ENCODE results near the gene SLC12A1.

SLC12A1 gene

DNA sequence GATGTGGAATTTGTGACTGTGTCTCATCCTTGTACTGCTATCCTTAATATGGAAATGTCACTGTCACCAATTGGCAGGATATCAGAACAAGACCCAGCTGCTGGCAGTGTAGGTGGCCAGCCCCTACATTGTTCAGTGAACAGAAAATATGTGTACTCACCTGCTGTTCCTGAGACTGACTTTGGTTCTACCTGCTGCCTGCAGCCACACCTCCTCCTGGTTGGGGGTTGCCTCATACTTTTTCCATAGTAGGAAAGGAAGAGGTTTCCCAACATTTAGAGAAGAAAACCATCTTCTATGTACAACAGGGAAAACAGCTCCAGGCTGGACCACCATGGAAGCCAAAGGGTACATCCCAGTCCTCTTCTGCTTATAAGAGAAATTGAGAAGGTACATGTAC is 35.9 kb downstream of the SLC12A1 start:
- DNase-seq (ENCODE audit: low spot score) (no peak), FAIRE-seq (no peak)

DNA sequence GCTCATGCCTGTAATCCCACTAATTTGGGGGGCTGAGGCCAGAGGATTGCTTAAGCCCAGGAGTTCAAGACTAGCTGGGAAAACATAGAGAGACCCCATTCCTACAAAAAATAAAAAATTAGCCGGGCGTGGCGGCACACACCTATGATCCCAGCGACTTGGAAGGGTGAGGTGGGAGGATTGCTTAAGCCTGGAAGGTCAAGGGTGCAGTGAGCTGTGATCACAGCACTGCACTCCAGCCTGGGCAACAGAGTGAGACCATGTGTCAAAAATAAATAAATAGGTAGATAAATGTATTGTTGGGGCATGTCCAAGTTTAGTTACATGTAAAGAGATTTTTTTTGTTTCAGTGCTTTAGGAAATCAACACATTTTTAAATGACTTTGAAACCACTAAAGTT is 36.4 kb downstream of the SLC12A1 start:
- DNase-seq (ENCODE audit: low spot score) (no peak), FAIRE-seq (no peak)

DNA sequence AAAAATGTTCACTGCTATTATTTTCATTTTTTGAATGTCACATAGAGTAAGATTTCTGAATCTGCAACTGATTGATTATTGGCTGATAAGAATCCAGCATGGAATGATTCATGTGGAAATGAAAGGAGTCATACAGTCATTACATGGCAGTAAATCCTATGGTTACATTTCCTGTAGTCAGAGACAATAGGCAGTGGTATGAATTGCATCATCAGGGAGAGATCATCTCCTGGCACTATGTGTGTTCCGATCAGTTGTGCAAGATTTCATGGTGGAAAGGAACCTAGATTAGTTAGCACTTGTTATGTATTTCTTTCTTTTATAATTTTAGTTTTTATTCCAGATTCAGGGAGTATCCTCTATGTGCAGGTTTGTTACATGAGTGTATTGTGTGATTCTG is 38.8 kb downstream of the SLC12A1 start:
- no peak for DNase-seq (ENCODE audit: low spot score)
- no peak for FAIRE-seq

GRCh38 chr15:48248414-48248813 is 42.3 kb downstream of the SLC12A1 start:
- FAIRE-seq (no peak), DNase-seq (ENCODE audit: low spot score) (no peak)

DNA sequence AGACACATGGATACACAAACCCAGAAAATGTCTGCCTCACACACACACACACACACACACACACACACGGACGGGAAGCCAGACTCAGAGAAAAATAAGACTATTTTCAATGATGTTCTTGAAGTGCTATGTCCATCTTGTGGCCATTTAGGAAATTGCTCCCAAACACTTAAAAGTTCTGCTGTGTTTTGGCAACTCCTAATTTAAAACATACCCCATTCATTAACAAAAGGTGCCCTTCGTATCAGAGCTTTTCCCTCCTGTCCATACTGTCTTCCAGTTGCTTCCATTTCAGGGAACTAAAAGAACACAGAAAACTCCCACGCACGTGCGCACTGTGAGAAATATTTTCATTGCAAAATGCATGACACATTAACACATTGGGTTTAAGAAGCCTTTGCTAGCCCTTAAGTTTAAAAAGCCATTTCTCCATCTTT is 44.6 kb downstream of the SLC12A1 start:
- DNase-seq (ENCODE audit: low spot score) (peak; percentile 23), FAIRE-seq (no peak)

DNA sequence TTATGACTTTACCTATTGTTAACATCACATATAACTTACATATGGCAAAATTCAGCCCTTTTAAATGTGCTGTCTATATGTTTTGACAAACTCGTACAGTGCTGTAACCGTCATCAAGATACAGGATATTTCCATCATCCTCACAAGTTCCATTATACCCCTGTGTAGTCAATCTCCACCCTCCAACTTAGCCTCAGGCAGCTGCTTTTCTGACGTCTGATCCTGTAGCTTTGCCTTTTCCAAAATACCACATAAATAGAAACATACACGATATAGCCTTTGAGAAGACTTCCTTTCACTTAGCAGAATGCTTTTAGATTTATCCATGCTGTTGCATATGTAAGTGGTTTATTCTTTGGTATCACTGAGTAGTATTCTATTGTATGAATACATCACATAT is 47.1 kb downstream of the SLC12A1 start:
- DNase-seq (ENCODE audit: low spot score) (no peak), FAIRE-seq (no peak)

DNA sequence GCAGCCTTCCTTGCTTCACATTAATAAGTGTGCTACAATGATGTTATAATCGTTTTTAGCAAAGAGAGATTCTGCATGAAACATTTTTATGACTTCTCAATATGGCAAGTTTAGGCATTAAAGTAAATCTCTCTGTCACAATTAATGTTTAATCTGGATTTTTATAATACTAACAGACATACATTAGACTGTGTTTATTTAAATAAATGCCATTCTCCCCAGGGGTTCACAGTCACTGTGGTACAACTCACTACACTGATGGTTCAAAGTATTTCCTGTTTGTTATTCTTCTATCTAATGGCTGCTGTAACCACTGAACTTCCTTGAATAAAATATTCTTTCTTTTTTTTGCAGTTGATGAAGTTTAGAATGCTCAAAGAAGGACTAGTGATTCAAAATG is 59.0 kb downstream of the SLC12A1 start:
- no peak for FAIRE-seq
- DNase-seq (ENCODE audit: low spot score): no peak

DNA sequence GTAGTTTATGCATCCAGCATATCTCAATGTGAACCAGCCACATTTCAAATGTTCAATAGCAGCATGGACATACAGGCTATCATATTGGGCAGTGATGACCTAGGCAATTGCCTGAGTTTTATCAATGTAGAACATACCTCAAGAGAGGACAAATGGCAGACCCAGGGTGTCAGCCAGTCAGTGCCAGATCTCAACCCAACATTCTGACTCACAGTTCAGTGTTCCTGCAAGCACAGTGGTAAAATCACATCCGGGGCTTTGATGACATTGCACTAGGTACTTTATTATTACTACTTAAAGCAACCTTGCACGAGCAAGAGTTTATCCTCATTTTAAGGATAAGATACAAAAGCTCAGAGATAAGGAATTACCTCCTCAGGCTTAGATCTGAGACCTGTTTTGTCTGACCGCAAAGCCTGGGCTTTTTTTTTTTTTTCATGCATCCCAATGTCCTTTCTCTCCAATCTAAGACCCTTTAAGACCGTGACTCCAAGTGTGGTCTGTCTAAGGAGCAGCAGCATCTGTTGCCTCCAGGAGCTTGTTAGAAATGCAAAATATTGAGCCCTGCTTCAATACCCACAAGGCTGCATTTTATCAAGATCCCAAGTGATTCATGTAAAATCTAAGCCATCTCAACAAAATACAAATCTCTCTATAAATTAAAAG is 60.1 kb downstream of the SLC12A1 start:
- FAIRE-seq: no peak
- DNase-seq (ENCODE audit: low spot score): no peak

DNA sequence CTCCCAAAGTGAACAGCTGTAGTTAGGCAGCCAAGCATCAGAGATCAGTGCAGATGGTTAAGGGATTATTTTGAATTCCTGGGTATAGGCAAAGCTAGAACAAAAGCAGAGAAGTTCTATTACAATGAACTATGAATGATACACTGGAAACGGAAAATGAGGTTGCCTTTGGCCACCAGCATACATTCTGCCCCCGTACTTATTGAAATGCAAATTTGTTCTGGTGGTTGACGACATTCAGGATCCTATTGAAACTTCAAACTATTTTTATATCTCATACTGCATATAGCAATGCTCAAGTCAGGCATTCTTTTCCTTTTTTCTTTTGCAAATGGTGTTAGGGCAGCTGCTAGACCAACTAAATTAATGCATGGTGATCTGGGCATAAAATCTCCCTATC is 61.7 kb downstream of the SLC12A1 start:
- no peak for DNase-seq (ENCODE audit: low spot score)
- FAIRE-seq: no peak

DNA sequence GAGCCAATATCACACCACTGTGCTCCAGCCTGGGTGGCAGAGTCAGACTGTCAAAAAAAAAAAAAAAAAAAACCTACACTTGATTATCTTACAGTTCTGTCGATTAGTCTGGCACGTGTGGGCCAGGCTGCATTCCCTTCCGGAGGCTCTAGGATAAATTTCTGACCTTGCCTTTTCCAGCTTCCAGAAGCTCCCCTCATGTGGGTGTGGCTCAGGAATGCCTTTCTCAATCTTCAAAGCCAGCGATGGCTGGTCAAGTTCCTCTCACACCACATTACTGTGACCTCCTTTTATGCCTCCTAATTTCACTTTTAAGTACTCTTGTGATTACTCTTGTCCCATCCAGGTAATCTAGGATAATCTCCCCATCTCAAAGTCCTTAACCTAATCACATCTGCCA is 66.9 kb downstream of the SLC12A1 start:
- DNase-seq (ENCODE audit: low spot score): no peak
- no peak for FAIRE-seq

DNA sequence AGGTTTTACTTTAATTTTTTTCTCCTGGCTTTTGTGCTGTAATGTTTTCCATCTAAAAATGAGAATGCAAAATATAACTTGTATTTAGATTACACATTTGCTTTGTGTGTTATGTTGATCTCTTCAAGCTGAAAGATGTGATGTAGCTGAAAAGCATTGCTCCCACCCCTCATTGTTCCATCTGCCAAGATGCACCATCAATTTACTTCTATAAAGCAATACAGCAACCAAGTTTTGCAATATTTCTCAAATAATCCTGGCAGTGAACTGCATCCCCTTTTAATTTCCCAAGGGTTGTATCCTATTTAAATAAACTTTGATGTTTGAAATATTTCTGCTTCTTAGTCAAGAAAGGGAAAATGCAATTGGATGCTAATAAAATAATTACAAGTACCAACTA is 72.6 kb downstream of the SLC12A1 start:
- DNase-seq (ENCODE audit: low spot score): no peak
- no peak for FAIRE-seq

DNA sequence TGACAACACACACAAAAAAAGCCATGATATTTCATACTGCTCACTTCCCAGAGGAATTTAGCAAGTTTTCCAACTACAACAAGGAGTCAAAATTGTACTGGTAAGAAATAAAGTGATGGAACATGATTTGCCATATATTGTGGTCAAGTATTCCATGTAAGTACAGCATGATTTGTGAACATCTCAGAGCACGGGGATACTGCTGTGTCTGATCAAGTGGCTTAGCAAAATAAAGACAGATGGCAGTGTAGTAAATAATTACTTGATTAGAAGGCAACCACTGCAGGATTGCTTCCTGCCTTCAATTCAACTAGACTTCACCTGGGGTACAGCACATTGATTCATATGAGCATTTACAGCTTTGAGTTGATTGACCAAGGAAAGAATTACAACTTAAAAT is 73.5 kb downstream of the SLC12A1 start:
- FAIRE-seq (no peak), DNase-seq (ENCODE audit: low spot score) (no peak)

- no peak for FAIRE-seq
Observed at GRCh38 chr15:48281674-48282073, 75.6 kb downstream of the SLC12A1 start.

GRCh38 chr15:48282216-48282615 is 76.1 kb downstream of the SLC12A1 start:
- DNase-seq (ENCODE audit: low spot score) (no peak), FAIRE-seq (no peak)

More at GRCh38 chr15:48281674-48282073, 75.6 kb downstream of the SLC12A1 start:
- DNase-seq (ENCODE audit: low spot score): no peak

DNA sequence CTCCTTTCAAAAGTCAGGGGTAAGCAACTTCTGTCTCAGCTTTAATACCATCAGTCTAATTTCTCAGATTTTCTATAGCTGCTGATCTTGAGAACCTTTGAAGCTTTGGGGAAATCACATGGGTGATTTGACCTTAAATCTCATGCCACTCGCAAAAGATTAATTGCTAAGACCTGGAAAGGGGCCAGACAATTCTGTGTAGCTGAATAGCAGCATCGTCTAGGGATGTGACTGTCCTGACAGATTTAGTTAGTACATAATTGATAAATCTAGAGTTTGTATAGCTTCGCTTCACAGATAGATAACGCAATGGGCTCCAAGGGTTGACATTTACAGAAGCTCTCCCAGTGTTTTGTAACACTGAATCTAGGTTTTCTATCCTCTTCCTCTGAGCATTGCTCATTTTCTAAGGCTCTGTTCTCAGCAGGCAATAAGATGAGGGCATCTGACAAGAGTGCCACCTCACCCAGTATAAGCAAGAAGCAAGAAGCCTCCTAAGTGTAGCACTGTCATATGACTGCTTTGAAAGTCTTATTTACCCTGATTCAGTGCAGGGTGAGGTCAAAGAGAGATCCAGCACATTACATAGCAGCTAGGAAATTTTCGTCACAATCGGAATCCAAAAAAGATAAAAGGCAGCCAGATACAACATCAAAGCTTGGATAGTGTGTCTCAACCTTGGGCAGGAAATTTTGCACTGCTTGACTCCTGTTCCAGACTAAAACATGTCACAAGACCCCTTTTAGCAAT is 77.5 kb downstream of the SLC12A1 start:
- FAIRE-seq (no peak), DNase-seq (ENCODE audit: low spot score) (no peak)

GRCh38 chr15:48285329-48286214 is 79.5 kb downstream of the SLC12A1 start:
- peak; percentile 45 for DNase-seq (ENCODE audit: low spot score)
- peak; percentile 64 for FAIRE-seq

GRCh38 chr15:48289628-48290027 is 83.5 kb downstream of the SLC12A1 start:
- DNase-seq (ENCODE audit: low spot score): no peak
- FAIRE-seq: no peak

- DNase-seq (ENCODE audit: low spot score): no peak
Observed at GRCh38 chr15:48292458-48292857, 86.4 kb downstream of the SLC12A1 start.

DNA sequence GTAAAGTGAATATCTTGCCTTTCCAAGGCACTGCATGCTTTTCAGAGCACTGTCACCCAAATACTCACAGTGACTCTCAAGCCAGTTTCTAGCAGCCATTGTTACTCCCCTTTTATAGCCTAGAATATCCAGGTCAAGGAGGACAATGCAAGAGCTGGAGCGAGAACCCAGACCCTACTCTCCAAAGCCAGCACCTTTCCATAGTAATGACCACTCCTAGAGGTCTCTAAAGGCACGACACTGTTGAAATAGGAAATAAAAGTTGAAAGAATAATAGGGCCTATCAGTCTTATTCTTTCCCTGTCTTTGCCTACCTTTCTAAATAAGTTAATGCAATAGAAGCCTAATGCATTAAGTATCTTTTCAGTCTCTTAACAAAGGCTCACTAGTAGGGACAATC is 91.6 kb downstream of the SLC12A1 start:
- DNase-seq (ENCODE audit: low spot score) (no peak), FAIRE-seq (no peak)

More at GRCh38 chr15:48292458-48292857, 86.4 kb downstream of the SLC12A1 start:
- no peak for FAIRE-seq

DNA sequence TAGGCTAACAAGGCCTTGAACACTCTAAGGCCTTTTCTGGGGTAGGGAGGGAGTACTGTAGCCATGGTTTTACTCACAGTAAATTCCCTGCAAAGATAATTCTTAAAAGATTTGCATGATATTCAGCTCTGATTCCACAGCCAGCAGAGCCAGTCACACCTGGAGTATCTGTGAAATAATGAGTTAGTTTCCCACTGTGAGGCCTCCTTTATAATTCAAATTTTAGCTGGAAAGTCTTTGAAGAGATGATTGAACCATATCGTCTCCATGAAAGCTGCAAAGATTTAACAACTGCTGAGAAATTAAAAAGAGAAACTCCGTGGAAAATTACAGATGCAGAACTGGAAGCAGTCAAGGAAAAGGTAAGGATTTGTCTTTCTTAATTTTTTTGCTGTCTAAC is 92.8 kb downstream of the SLC12A1 start:
- FAIRE-seq: no peak
- DNase-seq (ENCODE audit: low spot score): no peak

- DNase-seq (ENCODE audit: low spot score): no peak
- FAIRE-seq: no peak
Observed at GRCh38 chr15:48300038-48300437, 93.9 kb downstream of the SLC12A1 start.

DNA sequence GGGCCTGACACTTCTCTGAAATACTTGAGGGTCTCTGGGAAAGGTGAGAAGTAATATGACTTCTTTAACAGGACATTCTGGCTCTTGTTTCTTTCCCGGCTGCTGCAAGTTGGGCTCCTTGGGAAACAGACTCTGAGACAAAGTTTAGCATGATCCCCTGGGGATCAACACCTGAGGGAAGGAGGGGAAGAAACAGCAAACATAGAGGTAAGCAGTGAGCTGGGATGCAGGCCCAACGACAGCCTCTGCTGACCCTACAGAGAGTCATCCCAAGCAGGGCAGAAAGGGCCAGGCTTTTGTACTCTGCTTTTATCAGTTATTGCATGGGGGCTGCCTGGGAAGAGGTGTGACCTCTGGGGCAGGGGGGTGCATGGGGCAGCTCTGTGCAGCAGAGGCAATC is 98.3 kb downstream of the SLC12A1 start:
- DNase-seq (ENCODE audit: low spot score) (no peak), FAIRE-seq (no peak)

Measured in RCC 7860 (cell line).